PFSK-1 (cell line): ENCODE results near the gene PEX13.

Source experiments
- POLR2AphosphoS5 ChIP-seq: IDR thresholded peaks from 2 replicates; pipeline ENCODE4 v1.6.1; 2012; ENCODE audit warnings: low read depth, mild to moderate bottlenecking, control low read depth, low read length, moderate library complexity
- REST ChIP-seq, 2 experiments: IDR thresholded peaks; 2 replicates each; pipeline versions ENCODE4 v1.6.1 to v1.8.0; 2011 to 2012; ENCODE audit warnings: low read depth in 2 of 2, low read length in 2 of 2, control low read depth in 1 of 2, inconsistent platforms in 1 of 2, mild to moderate bottlenecking in 1 of 2, moderate library complexity in 1 of 2; ENCODE audit not compliant: insufficient read depth in 1 of 2
- SIN3A ChIP-seq: IDR thresholded peaks from 2 replicates; pipeline ENCODE4 v1.6.1; 2012; ENCODE audit warnings: mild to moderate bottlenecking, low read length, moderate library complexity, borderline replicate concordance; ENCODE audit not compliant: insufficient read depth
- TAF1 ChIP-seq: IDR thresholded peaks from 2 replicates; pipeline ENCODE4 v1.6.1; 2012; ENCODE audit warnings: low read length, control low read depth, borderline replicate concordance; ENCODE audit not compliant: insufficient read depth

GRCh38 chr2:61059382-61059781 lies 41.9 kb downstream of the PEX13 start:
- TF ChIP-seq POLR2AphosphoS5 (no peak), REST (IDR thresholded peaks at IDR 0.05; ENCODE audit: insufficient read depth in 1 of 2, low read depth in 2 of 2, low read length in 2 of 2) (no peak), TAF1 (no peak), SIN3A (no peak)
